ENCODE data around the gene CPZ.

The CPZ gene

DNA sequence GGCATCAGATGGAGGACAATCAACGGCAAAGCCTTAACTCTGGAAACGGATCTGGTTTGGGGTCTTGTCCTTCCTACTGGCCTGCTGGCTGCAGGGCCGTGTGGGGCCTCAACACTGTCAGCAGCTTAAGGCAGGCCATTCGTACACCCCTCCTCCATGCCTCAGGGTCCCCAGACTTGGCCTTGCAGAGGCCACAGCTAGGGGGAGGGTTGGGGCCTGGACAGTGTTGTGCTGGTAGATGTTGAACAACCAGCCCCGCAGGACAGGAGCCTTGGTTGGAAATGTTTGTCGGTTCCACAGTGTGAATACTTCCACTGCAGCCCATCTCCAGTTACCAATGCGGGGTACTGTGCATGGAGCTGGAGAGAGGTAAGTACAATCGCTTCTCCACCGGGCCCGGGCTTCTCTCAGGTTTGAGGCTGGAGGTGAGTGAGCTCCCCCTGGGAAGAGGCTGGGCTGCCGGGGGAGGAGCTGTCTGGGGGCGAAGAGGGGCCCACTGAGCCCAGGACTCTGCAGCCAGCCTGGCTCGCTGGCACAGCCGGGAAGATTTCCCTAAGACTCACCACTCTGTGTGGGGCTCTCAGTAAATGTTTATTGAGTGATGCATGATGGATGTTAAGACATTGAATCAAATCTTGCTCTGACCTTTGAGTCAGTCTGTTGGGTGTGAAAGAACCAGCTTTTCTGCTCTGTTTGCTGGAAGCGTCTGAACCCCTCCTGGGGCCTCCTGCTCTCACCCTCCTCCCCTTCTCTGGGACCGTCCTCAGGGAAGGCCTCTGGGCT is 32.1 kb upstream of the CPZ start:
- POLR2A ChIA-PET, result no interaction called here
- no peak for DNase-seq (ENCODE audit: extremely low spot score)
- no peak for TF ChIP-seq CTCF (IDR thresholded peaks at IDR 0.05; ENCODE audit: control extremely low read depth, extremely low read depth, low read depth, missing control alignments)
- CTCF ChIA-PET, result no interaction called here

GRCh38 chr4:8564595-8564994 is 28.0 kb upstream of the CPZ start:
- ChIA-PET POLR2A (no interaction called here), CTCF (interaction anchor here (1.3 kb wide), 1 partner anchor 13 kb away, joined by 3 read pairs; no protein-coding TSS in a partner anchor)
- DNase-seq (ENCODE audit: extremely low spot score), result no peak
- TF ChIP-seq CTCF (IDR thresholded peaks at IDR 0.05; ENCODE audit: control extremely low read depth, extremely low read depth, low read depth, missing control alignments), result no peak

DNA sequence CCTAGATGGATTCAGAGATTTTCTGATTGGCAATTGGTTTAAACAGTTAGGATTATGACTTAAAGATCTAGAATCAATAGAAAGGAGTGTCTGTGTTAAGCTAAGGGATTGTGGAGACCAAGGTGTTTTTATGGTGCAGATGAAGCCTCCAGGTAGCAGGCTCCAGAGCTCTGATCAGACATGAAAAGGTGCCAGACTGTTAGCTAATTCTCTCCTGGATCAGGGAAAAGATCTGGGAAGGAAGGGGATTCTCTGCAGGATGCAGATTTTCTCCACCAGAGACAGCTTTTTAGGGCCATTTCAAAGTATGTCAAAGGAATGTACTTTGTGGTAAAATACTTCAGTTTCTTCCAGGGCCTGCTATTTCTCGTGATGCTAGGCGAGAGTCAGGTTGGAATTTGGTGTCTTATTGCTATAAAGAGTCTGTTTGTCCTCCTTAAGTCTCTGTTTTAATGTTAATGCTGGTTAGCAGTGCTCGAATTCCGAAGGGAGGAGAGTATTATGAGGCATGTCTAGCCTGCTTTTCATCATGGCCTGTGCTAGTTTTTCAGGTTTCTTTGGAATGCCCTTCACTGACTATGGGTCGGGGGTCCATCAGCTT is 24.4 kb upstream of the CPZ start:
- ChIA-PET CTCF (interaction anchor here (2.3 kb wide), 1 partner anchor 21 kb away, joined by 5 read pairs; no protein-coding TSS in a partner anchor), POLR2A (no interaction called here)
- DNase-seq (ENCODE audit: extremely low spot score), result no peak
- TF ChIP-seq CTCF (IDR thresholded peaks at IDR 0.05; ENCODE audit: control extremely low read depth, extremely low read depth, low read depth, missing control alignments), result no peak

DNA sequence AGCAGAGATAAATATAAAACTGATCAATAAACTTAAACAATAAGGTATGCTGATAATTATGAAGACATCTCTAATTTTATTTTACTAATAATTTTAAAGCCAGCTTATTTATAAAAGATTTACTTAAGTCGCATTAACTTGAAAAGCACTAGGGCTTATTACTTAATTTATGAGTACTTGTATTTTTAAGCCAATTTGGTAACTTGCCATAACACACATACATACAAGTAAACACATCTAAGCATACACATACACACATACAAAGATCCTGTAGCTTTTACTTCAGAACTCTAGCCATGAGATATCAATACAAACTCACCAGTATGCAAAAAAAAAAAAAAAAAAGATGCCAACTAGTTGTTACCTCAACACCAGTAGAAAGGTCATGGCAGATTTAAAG is 22.4 kb upstream of the CPZ start:
- DNase-seq (ENCODE audit: extremely low spot score), result no peak
- CTCF ChIA-PET, result interaction anchor here (1.1 kb wide), 1 partner anchor 37 kb away, joined by 3 read pairs; no protein-coding TSS in a partner anchor
- POLR2A ChIA-PET, result no interaction called here
- TF ChIP-seq CTCF (IDR thresholded peaks at IDR 0.05; ENCODE audit: control extremely low read depth, extremely low read depth, low read depth, missing control alignments), result no peak

DNA sequence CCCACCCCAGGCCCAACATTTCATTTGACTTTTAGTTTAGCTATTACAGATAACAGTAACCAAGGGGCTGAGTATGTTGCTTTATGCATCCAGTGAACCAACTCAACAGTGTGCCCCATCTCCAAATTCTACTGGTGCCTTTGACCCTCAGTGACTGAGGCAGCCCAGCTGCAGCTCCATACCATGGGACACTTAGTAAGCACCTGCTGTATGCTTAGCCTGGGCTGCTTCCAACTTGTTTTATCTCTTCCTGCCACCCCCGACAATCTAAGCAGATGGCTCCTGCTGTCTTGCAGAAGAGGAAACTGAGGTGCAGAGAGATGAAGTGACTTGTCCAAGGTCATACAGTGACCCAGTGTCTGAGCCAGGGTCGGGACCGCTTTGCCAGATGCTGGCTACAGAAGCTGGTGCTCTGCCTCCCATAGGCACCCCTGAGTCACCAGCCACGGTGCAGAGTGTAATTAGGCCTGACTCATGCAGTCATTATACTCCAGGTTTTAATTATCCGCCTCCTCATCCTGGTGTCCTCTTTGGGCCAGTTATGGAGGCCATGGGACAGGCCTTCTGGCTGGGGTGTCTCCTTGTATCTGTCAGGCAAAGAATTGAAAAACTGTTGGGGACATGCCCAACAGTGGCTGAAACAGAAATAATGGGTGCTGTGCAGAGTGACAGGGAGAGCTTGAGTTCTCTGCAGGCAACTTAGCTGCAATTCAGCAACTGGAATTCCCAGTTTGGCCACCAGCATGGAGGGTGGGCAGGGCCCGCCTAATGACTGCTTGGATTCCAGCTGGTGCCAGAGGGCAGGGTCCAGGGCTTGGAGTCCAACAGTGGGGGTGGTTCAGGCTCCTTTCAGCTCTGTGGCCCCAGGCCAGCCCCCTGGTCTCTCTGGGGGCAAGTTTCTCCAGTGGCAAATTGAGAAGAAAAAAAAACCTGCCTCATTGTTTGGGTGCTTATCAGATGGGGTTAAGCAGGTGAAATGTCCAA is 20.6 kb upstream of the CPZ start:
- no peak for TF ChIP-seq CTCF (IDR thresholded peaks at IDR 0.05; ENCODE audit: control extremely low read depth, extremely low read depth, low read depth, missing control alignments)
- ChIA-PET POLR2A (no interaction called here), CTCF (interaction anchor here (1.1 kb wide), 1 partner anchor 25 kb away, joined by 3 read pairs; no protein-coding TSS in a partner anchor)
- DNase-seq (ENCODE audit: extremely low spot score), result no peak

DNA sequence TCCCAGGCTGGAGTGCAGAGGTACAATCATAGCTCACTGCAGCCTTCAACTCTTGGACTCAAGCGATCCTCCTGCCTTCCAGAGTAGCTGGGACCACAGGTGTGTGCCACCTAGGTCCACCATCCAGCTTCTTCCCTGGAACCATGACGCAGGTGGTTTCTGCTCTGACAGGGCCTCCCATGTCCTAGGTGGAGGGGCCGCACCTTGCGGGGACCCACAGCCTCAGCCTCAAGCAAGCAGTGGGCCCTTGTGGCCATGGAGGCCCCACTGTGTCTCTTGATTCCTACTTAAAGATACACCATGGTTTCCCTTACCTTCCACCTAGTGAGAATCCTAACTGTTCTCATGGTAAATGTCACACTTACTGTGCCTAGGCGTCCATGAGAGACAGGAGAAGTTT is 19.3 kb upstream of the CPZ start:
- no peak for TF ChIP-seq CTCF (IDR thresholded peaks at IDR 0.05; ENCODE audit: control extremely low read depth, extremely low read depth, low read depth, missing control alignments)
- ChIA-PET CTCF (no interaction called here), POLR2A (no interaction called here)
- no peak for DNase-seq (ENCODE audit: extremely low spot score)
